IPS-20b (cell line): Measurements from ENCODE around the gene PPP1R9A.

ENCODE experiments used
- H3K27ac ChIP-seq: one replicate; pipeline ENCODE4 v1.5.1; 2013; ENCODE audit warnings: low read length
- H3K27me3 ChIP-seq: 2 replicates; pipeline ENCODE4 v1.6.1; 2013; ENCODE audit warnings: mild to moderate bottlenecking, low read length, inconsistent platforms; ENCODE audit not compliant: insufficient read depth
- H3K36me3 ChIP-seq: 2 replicates; pipeline ENCODE4 v1.6.1; 2013; ENCODE audit warnings: low read depth, mild to moderate bottlenecking, inconsistent platforms, low read length, moderate library complexity; ENCODE audit not compliant: insufficient read depth
- H3K4me1 ChIP-seq: 2 replicates; pipeline ENCODE4 v1.6.1; 2013; ENCODE audit warnings: mild to moderate bottlenecking, control low read depth, inconsistent platforms, low read length, moderate library complexity; ENCODE audit not compliant: insufficient read depth
- H3K4me3 ChIP-seq: 2 replicates; pipeline ENCODE4 v1.5.1; 2013; ENCODE audit warnings: mild to moderate bottlenecking, low read length, inconsistent platforms
- H3K9ac ChIP-seq: 2 replicates; pipeline ENCODE4 v1.6.1; 2013; ENCODE audit warnings: low read depth, mild to moderate bottlenecking, inconsistent platforms, low read length, moderate library complexity
- H3K9me3 ChIP-seq: 2 replicates; pipeline ENCODE4 v1.6.1; 2013; ENCODE audit warnings: mild to moderate bottlenecking, low read depth, low read length, inconsistent platforms; ENCODE audit not compliant: insufficient read depth

Gene PPP1R9A

GRCh38 chr7:95046494-95047240 lies 139.3 kb downstream of the PPP1R9A start:
- Histone ChIP-seq H3K4me1 (peaks cover 3% of the 10 kb centered on the region; the same call in 1 of the 2 replicates), H3K9me3 (no peaks in the 10 kb centered on the region), H3K27ac (no peak overlapping the region), H3K36me3 (no peaks in the 10 kb centered on the region), H3K4me3 (no peak overlapping the region), H3K27me3 (no peaks in the 10 kb centered on the region), H3K9ac (no peak overlapping the region)

- Histone ChIP-seq H3K27ac (no peak overlapping the region), H3K9ac (no peak overlapping the region), H3K4me1 (peaks cover 3% of the 10 kb centered on the region; the same call in 1 of the 2 replicates), H3K9me3 (no peaks in the 10 kb centered on the region), H3K4me3 (no peak overlapping the region), H3K36me3 (no peaks in the 10 kb centered on the region), H3K27me3 (no peaks in the 10 kb centered on the region)
Observed at GRCh38 chr7:95047291-95047690, 139.9 kb downstream of the PPP1R9A start.

GRCh38 chr7:95052566-95053094 lies 145.2 kb downstream of the PPP1R9A start:
- Histone ChIP-seq H3K4me3 (no peak overlapping the region), H3K4me1 (no peaks in the 10 kb centered on the region), H3K9me3 (no peaks in the 10 kb centered on the region), H3K27me3 (no peaks in the 10 kb centered on the region), H3K36me3 (no peaks in the 10 kb centered on the region), H3K27ac (no peak overlapping the region), H3K9ac (no peak overlapping the region)

- H3K4me1 ChIP-seq = no peaks in the 10 kb centered on the region; the same call in 1 of the 2 replicates
- H3K27me3 ChIP-seq = no peaks in the 10 kb centered on the region
- H3K36me3 ChIP-seq = no peaks in the 10 kb centered on the region
- H3K9me3 ChIP-seq = no peaks in the 10 kb centered on the region
- H3K4me3 ChIP-seq = no peak overlapping the region
- no peak overlapping the region for H3K27ac ChIP-seq
- H3K9ac ChIP-seq = no peak overlapping the region
Observed at GRCh38 chr7:95054386-95054785, 147.0 kb downstream of the PPP1R9A start.

GRCh38 chr7:95055295-95055694 lies 147.9 kb downstream of the PPP1R9A start:
- Histone ChIP-seq H3K4me1 (no peaks in the 10 kb centered on the region; the same call in 1 of the 2 replicates), H3K36me3 (no peaks in the 10 kb centered on the region), H3K27ac (no peak overlapping the region), H3K27me3 (no peaks in the 10 kb centered on the region), H3K9me3 (no peaks in the 10 kb centered on the region), H3K4me3 (no peak overlapping the region), H3K9ac (no peak overlapping the region)

- Histone ChIP-seq H3K4me1 (no peaks in the 10 kb centered on the region; the same call in 1 of the 2 replicates), H3K27ac (no peak overlapping the region), H3K27me3 (no peaks in the 10 kb centered on the region), H3K9ac (no peak overlapping the region), H3K9me3 (no peaks in the 10 kb centered on the region), H3K36me3 (no peaks in the 10 kb centered on the region), H3K4me3 (no peak overlapping the region)
Observed at GRCh38 chr7:95056107-95056739, 148.8 kb downstream of the PPP1R9A start.

GRCh38 chr7:95056901-95057300 lies 149.5 kb downstream of the PPP1R9A start:
- Histone ChIP-seq H3K4me3 (no peak overlapping the region), H3K4me1 (no peaks in the 10 kb centered on the region; the same call in 1 of the 2 replicates), H3K27me3 (no peaks in the 10 kb centered on the region), H3K27ac (no peak overlapping the region), H3K9ac (no peak overlapping the region), H3K36me3 (no peaks in the 10 kb centered on the region), H3K9me3 (no peaks in the 10 kb centered on the region)

GRCh38 chr7:95059842-95060313 lies 152.5 kb downstream of the PPP1R9A start:
- Histone ChIP-seq H3K4me1 (no peaks in the 10 kb centered on the region; the same call in 1 of the 2 replicates), H3K4me3 (no peak overlapping the region), H3K27me3 (no peaks in the 10 kb centered on the region), H3K27ac (no peak overlapping the region), H3K9me3 (no peaks in the 10 kb centered on the region), H3K36me3 (no peaks in the 10 kb centered on the region), H3K9ac (no peak overlapping the region)

GRCh38 chr7:95062901-95063300 lies 155.5 kb downstream of the PPP1R9A start:
- no peaks in the 10 kb centered on the region for H3K27me3 ChIP-seq
- H3K27ac ChIP-seq = no peak overlapping the region
- no peaks in the 10 kb centered on the region for H3K36me3 ChIP-seq
- peaks cover 3% of the 10 kb centered on the region; the same call in 1 of the 2 replicates for H3K4me1 ChIP-seq
- no peak overlapping the region for H3K4me3 ChIP-seq
- no peak overlapping the region for H3K9ac ChIP-seq
- H3K9me3 ChIP-seq = no peaks in the 10 kb centered on the region

GRCh38 chr7:95066737-95067530 lies 159.5 kb downstream of the PPP1R9A start:
- no peaks in the 10 kb centered on the region for H3K36me3 ChIP-seq
- no peaks in the 10 kb centered on the region for H3K9me3 ChIP-seq
- H3K9ac ChIP-seq = no peak overlapping the region
- no peak overlapping the region for H3K27ac ChIP-seq
- peaks cover 3% of the 10 kb centered on the region; the same call in 1 of the 2 replicates for H3K4me1 ChIP-seq
- no peaks in the 10 kb centered on the region for H3K27me3 ChIP-seq
- H3K4me3 ChIP-seq = no peak overlapping the region

- Histone ChIP-seq H3K4me1 (peaks cover 11% of the 10 kb centered on the region; the same call in 1 of the 2 replicates), H3K9ac (no peak overlapping the region), H3K9me3 (no peaks in the 10 kb centered on the region), H3K27ac (no peak overlapping the region), H3K4me3 (no peak overlapping the region), H3K27me3 (no peaks in the 10 kb centered on the region), H3K36me3 (no peaks in the 10 kb centered on the region)
Observed at GRCh38 chr7:95088536-95089215, 181.3 kb downstream of the PPP1R9A start.
